ENCODE results near the gene ALS2.

DNA sequence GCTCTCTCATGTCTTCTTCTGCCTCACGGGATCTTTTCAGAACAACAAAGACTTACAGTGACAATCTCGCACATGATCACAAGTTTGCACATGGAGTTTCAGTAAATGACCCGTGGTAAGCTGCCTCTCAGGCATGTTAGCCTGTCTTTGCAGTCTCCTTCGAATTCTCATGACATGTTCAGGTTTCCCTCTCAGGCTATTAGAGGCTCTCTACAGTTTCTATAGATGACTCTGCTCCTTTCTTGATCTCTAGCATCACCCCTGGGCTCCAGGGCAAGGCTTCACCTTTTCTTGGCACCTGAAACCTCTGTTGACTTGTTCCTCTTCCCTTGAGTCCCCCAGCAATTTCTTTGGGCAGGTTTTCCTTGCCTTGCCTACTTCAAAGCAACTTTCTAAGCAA, 105.3 kb downstream of the ALS2 start:
- TF ChIP-seq, protein P1, sequence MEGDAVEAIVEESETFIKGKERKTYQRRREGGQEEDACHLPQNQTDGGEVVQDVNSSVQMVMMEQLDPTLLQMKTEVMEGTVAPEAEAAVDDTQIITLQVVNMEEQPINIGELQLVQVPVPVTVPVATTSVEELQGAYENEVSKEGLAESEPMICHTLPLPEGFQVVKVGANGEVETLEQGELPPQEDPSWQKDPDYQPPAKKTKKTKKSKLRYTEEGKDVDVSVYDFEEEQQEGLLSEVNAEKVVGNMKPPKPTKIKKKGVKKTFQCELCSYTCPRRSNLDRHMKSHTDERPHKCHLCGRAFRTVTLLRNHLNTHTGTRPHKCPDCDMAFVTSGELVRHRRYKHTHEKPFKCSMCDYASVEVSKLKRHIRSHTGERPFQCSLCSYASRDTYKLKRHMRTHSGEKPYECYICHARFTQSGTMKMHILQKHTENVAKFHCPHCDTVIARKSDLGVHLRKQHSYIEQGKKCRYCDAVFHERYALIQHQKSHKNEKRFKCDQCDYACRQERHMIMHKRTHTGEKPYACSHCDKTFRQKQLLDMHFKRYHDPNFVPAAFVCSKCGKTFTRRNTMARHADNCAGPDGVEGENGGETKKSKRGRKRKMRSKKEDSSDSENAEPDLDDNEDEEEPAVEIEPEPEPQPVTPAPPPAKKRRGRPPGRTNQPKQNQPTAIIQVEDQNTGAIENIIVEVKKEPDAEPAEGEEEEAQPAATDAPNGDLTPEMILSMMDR (IDR thresholded peaks at IDR 0.05), result no peak
- TF ChIP-seq EZH2 (IDR thresholded peaks at IDR 0.05; ENCODE audit: borderline replicate concordance, insufficient read depth, low read depth, low read length, poor library complexity, severe bottlenecking), result no peak

Data from B cell (primary cell).